GM21381 (cell line): ENCODE results near the gene METAP2.
A peak's percentile ranks its signal among the peaks of the same experiment; 100 is the strongest.
"Not testable (repeated sequence)": the region's sequence is repeated elsewhere in the genome, so short reads cannot be mapped to it uniquely, and the experiment has no call there.

Source experiments
- ATAC-seq: cut with Tn5 transposase; IDR thresholded peaks from one replicate; pipeline ENCODE4 v1.9.1; 2021; ENCODE audit warnings: mild to moderate bottlenecking, moderate library complexity; ENCODE audit not compliant: unreplicated experiment

The METAP2 gene

GRCh38 chr12:95462081-95462480, 11.9 kb upstream of the METAP2 start:
- ATAC-seq, result no peak

- no peak for ATAC-seq
Observed at GRCh38 chr12:95462551-95462950, 11.4 kb upstream of the METAP2 start.

GRCh38 chr12:95463050-95463449, 10.9 kb upstream of the METAP2 start:
- ATAC-seq, result no peak

GRCh38 chr12:95463776-95464175, 10.2 kb upstream of the METAP2 start:
- ATAC-seq, result not testable (repeated sequence)

GRCh38 chr12:95465275-95465674, 8.7 kb upstream of the METAP2 start:
- ATAC-seq, result no peak

GRCh38 chr12:95470300-95470699, 3.7 kb upstream of the METAP2 start:
- no peak for ATAC-seq

- ATAC-seq, result peak; percentile 36
Observed at GRCh38 chr12:95473231-95473883, 595 bp upstream of the METAP2 start.

GRCh38 chr12:95474660-95474958, 657 bp downstream of the METAP2 start:
- no peak for ATAC-seq

- no peak for ATAC-seq
Observed at GRCh38 chr12:95480230-95480629, 6.3 kb downstream of the METAP2 start.

- no peak for ATAC-seq
Observed at GRCh38 chr12:95481072-95481471, 7.1 kb downstream of the METAP2 start.

- no peak for ATAC-seq
Observed at GRCh38 chr12:95481888-95482287, 7.9 kb downstream of the METAP2 start.

GRCh38 chr12:95482564-95482963, 8.6 kb downstream of the METAP2 start:
- ATAC-seq, result not testable (repeated sequence)

- ATAC-seq, result no peak
Observed at GRCh38 chr12:95484524-95484923, 10.6 kb downstream of the METAP2 start.

GRCh38 chr12:95487024-95487423, 13.1 kb downstream of the METAP2 start:
- ATAC-seq, result no peak

- no peak for ATAC-seq
Observed at GRCh38 chr12:95492462-95492861, 18.5 kb downstream of the METAP2 start.

GRCh38 chr12:95494888-95495287, 20.9 kb downstream of the METAP2 start:
- no peak for ATAC-seq

GRCh38 chr12:95495433-95495832, 21.5 kb downstream of the METAP2 start:
- ATAC-seq, result no peak

GRCh38 chr12:95497031-95497430, 23.1 kb downstream of the METAP2 start:
- no peak for ATAC-seq

- ATAC-seq, result no peak
Observed at GRCh38 chr12:95498968-95499367, 25.0 kb downstream of the METAP2 start.

- no peak for ATAC-seq
Observed at GRCh38 chr12:95499772-95500171, 25.8 kb downstream of the METAP2 start.

- ATAC-seq, result no peak
Observed at GRCh38 chr12:95504140-95504539, 30.2 kb downstream of the METAP2 start.

- ATAC-seq, result no peak
Observed at GRCh38 chr12:95505039-95505438, 31.1 kb downstream of the METAP2 start.

- ATAC-seq, result no peak
Observed at GRCh38 chr12:95506707-95507523, 33.0 kb downstream of the METAP2 start.
